Measurements from ENCODE around the gene ATG2B.

DNA sequence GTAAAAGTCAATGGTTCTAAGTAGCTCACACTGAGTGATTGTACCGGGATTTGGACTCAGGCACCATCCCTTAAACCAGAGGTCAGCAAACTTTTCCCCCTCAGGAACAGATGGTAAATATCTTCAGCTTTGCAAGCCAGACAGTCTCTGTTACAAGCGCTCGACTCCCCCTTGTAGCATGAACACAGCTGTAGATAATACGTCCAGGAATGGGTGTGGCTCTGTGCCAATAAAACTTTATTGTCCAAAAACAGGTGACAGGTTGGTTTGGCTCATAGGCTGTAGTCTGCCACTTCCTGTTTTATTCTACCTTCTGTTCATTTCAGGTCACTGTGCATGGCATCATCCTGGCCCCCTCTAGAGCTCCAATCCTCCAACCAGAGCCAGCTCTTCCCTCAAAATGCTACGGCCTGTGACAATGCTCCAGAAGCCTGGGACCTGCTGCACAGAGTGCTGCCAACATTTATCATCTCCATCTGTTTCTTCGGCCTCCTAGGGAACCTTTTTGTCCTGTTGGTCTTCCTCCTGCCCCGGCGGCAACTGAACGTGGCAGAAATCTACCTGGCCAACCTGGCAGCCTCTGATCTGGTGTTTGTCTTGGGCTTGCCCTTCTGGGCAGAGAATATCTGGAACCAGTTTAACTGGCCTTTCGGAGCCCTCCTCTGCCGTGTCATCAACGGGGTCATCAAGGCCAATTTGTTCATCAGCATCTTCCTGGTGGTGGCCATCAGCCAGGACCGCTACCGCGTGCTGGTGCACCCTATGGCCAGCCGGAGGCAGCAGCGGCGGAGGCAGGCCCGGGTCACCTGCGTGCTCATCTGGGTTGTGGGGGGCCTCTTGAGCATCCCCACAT is 99.6 kb downstream of the ATG2B start:
- TF ChIP-seq CTCF (IDR thresholded peaks at IDR 0.05) (no peak), EP300 (IDR thresholded peaks at IDR 0.05) (no peak), POLR2A (IDR thresholded peaks at IDR 0.05) (no peak)
